NCI-H748 treated with DMSO at 0.1 percent for 48 hours (cell line): ENCODE data around the gene BDKRB2.

Experiments used
- DNase-seq: peaks from one replicate; lab custom pipeline; 2025; lab: John Stamatoyannopoulos, UW

Gene BDKRB2

DNA sequence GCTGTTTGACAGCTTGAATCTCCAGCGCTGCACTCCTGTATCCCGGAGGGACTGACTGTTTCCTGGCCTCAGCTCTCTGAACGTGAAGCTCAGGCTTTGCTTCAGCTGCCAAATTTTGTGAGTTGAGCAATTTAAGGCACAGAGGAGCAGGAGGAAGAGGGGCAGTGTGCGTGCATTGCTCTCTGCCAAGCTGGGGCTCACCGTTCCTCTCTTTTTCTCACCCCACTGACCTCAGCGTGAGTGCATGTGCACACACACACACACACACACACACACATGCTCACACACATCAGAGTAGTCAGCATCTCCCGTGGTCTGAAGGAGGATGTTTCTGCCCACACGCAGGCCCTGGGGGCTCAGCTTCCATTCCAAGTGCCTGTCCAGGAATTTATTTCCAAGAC is 27.8 kb upstream of the BDKRB2 start:
- no peak for DNase-seq

DNA sequence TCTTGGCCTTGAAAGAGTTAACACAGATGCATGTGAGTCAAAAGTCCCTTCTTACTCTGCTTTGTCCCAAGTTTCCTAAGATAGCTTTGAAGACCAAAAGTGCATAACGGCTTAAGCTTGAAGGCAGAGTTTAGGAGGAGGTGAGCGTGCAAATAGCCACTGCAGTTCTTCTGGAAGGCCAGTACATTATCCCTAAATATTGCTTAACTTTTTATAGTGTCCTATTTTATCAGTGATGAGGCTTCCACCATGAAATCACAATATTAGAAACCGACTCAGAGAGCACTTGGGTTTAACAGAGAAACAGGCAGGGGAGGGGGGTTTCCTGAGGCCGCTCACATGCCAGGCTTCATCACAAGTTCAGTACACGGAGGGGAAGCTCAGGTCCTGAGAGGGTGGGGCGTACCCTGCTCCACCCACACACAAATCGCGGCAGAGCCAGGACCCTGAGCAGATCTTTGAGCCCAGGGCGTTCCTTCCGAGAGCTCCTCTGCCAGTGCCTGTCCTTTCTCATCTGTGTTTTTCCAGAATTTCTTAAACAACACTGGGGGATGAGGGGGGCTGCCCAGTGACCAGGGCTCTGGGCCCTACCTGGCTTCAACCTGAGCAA is 26.8 kb upstream of the BDKRB2 start:
- no peak for DNase-seq

DNA sequence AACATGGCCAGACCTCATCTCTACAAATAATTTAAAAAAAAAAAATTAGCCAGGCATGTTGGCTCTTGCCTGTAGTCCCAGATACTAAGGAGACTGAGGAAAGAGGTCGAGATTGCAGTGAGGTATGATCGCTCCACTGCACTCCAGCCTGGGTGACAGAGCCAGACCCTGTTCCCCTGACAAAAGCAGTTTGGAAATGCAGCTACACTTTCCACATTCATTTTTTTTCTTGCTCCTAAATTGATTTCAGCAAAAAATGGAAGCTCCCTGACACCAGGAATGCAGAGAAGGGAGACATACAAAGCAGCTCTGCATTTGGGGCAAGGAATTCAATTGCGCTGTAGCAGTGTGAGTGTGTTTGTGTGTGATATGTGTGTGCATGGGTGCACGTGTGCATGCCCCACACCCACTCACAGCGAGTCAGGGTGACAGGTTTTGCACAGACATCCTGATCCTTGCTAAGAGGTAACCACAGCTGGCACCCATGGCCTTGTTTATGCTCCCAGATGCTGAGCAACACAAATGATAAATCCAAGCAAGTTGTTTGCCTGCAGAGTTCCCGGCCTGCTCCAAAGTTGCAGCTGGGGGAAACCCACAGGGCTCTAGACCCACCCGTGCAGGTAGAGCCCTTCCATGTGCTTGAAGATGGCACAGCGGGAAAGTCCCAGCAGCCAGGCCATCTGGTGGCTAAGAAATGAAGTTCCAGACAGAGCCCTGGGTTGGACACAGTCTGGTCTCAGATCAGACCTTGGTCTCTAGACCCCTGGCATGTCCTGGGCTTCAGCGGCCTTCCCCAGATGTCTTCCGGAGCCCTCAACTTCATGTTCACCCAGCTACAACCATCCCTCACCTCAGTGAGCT is 25.9 kb upstream of the BDKRB2 start:
- no peak for DNase-seq

DNA sequence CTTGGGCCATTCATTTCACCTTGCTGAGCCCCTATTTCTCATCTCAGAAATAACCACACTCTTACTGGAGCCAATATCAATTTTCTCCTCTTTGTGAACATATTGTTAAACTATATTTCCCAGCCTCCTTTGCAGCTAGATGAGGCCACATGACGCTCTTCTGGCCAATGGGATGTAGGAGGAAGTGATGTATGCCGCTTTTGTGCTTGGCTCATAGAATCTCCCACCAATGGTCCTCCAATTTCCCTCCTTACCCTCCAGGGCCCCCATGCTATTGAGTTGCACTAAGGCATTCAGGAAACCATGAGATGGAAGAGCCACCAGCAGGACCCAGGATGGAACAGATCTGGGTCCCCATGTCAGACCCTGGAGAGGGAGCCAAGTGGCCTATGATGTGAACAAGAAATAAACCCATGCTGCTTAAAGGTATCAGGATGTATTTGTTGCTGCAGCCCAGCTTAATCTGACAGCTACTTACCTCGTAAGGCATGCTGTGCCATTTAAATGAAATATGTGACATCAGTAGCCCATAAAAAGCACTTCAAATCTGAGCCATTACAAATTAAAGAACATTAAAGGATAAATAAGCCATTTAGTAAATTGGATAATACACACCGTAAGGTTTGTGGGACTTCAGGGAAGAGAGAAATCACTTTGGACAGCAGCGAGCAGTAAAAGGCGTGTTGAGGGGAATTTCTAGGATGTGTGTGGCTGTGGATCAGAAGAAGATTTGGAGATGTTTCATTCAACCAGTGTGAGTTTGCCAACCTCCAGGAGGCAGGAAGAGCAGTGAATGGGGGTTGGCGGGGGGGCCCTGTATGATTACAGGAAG is 24.4 kb upstream of the BDKRB2 start:
- DNase-seq, result no peak

DNA sequence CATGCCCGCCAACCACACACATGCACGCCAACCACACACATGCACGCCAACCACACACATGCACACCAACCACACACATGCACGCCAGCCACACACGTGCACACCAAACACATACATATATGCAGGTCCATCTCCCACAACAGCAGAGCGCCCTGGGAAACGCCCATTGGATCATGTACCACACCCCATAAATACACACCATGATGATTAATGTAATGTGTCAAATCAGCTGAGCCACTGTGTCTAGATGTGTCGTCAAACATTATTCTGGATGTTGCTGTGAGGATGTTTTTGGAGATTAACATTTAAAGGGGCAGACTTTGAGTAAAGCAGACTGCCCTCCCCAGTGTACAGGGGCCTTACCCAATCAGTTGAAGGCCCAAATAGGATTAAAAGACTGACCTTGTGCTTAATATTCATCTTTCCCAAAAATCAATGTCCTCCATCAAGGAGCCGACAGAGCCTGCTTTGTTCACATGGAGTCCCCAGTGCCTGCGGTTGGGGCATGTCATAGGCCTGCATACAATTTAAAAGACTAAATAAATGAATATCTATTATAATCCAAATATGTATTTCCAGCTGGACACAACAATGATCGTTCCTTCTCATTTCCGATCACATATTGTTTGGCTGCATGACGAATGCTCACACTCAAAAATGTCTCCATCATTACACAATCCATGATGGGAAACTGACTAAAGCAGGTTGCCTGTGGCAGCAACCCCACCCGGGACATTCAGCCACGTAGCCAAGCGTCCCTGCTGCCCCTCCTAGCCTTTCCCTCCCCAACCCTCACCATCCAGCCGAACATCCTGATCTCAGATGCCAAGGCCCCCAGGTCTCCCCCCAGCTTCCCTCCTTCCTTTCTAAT is 23.2 kb upstream of the BDKRB2 start:
- peak; percentile 63 for DNase-seq

DNA sequence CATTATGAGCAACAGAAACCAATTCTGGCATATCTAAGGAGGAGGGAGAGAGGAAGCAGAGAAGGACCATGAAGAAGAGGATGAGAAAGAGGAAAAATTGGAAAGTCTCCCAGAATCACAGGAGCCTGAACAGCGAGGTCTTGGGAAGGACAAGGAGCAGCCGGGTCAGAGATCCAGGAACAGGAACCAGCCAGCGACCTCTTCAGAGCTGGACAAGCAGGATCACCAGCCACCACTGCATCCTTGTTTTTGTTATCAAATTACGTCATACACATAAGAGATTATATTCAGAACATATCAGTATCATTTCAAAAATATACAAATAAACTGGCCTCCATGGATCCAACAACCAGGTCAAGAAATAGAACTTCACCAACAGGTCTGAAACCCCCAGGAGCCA is 22.1 kb upstream of the BDKRB2 start:
- DNase-seq, result no peak

DNA sequence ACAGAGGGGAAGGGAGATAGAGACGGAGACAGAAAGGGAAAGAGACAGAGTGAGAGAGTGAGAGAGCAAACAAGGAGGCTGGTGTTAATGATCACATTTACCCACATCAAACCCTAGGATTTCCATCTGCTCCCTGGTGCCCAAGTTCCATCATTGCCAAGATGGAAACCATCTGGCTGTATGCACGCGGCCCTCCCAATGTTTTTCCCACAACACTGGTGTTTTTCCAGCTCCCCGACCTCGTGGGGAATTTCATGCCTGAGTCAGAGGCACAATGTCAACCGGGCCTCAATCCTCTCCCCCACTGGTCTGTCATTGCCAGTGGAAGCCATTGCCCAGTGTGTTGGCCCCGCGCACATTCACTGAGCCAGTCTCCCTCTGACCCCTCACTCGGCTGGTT is 19.9 kb upstream of the BDKRB2 start:
- DNase-seq, result no peak

DNA sequence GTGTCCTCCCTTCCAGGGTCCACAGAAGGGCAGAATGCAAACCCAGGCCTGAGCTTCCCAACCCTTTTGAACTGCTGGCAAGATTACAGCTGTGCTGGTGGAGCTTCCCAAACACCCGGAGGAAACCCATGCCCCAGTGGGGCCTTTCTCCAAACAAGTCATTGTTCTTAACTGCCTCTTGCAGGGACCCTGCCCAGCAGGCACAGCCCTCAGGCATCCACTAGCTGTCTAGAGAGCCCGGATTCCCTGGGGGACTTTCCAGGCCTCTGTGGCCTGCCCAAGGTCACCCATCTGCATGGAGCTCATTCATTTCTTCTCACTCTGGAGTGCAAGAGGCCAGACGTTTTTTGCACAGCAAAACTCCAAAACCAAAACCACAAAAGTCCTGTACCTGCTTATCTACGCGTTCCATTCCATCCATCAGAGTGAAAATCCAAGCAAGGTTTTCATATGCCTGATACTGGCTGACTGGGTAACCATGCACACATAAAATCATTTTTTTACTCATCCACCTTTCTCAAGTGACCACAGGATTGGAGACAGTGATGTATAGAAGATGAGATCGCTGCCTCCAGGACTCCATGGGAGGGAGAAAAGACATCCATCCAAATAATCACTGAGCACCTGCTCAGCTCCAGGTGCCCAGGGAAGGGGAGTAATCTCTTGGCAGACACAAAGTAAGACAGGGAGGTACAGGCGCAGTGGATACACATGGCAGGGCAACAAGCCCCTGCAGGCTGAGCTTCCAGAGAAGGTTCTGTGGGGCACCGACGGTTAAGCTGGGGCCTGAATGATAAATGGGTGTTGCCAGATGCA is 17.2 kb upstream of the BDKRB2 start:
- DNase-seq, result no peak

DNA sequence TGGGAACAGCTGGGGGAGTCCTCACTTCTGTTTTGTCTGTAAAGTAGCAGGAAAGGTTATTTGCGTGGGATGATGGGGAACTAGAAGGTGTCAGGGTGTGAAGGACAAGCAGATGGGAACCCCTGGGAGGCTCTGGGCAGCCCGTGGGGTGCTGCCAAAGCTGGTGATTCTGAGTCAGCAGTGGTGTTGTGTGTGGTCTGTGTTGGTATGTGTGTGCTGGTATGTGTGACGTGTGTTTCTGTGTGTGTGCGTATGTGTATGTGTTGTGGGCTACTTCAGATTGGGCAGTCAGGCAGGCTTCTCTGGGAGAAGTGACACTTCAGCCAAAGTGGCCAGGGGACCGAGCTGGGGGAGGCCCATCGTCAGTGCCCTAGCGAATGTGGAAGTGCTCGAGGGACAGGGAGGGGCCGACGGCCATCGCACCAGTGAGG is 15.3 kb upstream of the BDKRB2 start:
- DNase-seq, result no peak

DNA sequence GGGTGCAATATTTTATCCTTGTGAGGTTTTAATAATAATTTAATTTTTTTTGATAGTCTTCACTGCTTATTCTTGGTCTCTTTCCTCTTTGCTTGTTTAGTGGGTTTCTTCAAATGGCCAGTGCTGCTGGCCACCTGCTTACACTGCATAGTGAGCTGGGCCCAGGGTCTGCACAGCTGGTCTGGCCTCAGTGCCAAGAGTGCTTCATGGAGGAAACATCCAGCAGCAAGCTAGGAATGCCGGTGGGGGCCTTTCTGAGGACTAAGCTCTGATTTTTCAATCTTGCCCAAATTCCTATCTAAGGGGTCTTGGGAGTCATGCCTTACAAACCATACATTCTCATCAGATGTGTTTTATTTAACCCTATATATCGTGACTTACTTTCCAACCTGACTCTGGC is 13.3 kb upstream of the BDKRB2 start:
- DNase-seq, result no peak

DNA sequence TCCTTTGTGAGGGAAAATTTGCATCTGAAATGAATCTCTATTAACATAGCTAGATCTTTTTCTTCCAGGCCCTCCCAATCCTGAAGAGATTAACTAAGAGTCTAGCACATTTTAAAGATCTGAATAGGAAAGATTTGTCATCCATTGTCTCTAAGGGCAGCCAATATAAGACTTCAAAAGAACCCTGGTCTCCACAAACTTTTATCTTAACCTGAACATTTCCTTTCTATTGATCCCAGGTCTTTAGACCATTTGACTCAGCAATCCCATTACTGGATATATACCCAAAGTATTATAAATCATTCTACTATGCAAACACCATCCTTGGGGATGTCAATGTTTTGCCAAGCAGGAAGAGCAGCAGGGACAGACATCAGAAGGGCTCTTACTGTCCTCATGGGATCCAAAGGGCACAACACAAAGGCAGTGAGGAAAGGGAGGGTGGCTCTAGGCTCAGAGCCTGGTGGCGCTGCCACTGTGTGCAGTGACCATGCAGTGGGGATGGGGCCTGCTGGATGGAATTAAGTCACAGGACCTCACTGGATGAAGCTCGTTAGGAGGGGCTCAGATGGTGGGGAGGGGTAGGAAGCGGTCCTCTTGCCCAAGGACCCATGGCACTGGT is 12.7 kb upstream of the BDKRB2 start:
- DNase-seq, result no peak

DNA sequence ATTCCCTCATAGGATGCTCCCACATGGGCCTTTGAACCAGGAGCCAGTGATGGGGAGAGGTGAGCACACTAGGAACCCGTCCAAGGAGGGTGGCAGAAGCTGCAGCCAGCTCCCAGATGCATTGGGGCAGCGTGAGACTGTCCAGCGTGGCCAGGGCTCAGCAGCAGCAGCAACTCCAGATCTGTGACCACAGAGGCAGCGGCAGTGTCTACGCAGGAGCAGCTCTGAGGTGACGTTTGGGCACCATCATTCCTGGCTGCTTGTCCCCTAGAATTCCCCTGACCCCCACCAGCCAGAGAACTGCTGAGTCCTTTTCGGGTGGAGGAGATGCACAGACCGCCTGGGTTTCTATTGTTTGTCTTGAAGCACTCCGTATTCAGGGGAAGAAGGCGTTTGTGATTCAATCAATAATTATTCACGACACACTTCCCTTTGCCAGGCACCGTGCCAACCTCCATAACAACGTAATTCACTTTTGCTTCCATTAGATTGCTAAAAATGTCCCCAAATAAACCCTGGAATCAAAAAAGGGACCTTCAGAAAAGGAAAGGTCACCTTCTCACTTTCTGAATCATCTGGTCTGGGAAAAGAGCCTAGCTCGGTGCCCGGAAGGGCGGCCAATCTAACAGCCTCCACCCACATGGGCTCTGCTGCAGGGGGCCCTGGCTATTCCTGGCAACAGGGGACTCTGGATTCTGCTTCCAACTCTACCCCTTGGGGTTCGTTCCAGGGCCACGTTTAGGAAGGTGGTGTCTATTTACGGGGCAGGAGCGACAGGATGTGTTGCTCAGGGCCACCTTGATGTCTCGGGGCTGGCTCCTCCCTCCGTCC is 11.4 kb upstream of the BDKRB2 start:
- DNase-seq, result no peak

DNA sequence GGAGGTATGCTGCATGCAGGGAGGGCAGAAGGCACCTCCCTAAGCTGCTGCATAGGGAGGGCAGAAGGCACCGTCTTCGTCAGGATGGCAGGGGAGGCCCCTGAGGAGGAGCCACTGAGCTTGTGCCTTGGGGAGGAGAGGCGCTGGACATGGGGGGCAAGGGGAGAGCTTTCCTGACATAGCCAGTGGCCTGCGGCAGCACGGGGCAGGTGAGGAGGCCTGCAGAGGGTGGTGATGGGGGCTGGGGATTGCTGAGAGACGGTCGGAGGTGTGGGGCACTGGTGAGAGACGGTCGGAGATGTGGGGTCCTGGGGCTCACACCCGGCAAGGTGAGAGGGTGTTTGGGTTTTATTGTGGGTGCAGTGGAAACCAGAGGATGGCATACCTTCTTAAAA is 10.4 kb upstream of the BDKRB2 start:
- DNase-seq, result no peak

DNA sequence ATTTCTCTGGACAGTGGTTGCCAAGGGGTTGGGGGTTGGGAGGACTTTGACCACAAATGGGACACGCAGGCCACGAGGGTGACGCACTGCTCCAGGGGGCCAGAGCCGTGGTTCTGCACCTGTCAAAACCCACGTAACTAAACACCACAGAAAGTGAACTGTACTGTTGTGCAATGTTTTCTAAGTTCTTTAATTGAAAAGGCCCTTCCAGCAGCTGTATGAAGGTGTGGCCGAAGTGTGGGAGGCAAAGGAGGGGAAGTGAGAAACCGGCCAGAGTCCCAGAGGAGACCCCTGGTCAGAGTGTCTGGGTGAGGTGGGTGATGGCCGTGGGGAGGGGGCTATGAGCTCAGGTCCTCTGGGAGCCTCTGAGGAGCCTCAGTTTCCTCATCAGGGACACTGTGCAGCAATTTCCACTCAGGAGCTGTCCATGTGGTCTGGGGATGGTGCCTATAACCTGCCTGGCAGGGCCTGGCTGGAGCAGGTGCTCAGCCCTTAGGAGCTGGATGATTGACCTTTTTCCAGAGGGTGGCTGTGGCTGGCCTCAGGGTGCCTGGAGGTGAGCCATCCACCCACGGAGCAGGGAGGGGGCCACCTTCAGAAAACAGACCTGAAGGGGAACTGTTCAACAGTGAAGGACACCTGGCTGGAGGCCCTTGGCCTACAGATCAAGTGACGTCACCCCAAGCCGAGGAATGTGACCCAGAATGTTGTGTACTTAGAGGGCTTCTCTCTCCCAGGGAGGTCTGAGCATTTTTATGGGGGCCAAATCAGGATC is 9.8 kb upstream of the BDKRB2 start:
- no peak for DNase-seq

DNA sequence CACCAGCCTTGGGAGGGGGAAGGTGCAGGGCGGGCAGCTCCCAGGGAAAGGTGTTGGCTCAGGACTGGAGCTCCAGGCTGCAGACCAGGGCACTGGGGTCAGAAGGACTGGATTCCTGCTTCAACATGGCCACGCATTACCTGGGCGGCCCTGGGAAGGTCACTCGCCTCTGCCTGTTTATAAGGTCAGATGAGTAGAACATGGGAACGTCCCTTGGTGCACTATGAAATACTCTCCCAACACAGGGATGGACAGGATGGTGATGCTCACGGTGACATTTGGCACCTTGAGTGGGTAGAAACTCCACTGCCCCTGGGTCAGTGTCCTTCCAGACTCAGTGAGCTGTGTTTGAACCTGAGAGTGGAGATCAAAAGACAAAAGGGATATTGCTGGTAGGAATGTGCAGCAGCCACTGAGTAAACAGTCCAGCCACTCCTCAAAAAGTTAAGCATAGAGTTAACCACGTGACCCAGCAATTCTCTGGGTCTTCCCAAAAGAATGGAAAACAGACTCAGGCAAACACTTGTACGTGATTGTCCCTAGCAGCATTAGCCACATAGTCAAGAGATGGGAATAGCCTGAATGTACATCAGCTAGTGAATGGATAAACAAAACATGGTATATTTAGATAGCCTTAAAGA is 9.1 kb upstream of the BDKRB2 start:
- peak; percentile 14 for DNase-seq

DNA sequence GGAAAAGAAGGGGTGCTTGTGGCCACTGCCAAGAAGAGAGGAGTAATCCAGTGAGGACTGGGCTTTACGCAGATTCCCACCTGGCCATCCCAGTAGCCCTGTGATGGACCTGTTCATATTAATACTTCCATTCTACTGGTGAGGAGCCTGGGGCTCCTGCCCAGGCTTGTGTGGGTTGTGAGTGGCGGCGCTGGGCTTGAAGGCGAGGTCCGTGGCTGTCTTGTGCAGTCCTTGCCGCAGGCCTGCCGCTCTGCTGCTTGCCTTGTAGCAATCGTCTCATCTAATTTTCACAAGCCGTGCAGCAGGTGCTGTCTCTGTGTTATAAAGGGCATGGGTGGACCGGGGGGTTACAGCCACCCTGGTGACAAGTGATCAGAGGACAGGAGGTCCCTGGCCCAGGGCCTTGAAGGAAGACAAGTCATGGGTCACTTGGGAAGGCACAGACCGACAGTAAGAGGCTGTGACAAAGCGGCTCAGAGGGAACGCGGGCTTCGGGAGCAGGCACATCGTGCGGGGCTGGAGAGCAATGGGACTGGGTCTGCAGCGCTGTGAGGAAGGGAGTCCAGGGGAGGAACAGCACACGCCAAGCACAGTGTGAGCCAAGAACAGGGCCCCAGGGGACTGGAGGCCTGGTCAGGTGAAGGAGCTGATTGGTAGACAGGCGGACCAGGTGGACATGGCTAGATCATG is 7.3 kb upstream of the BDKRB2 start:
- no peak for DNase-seq

DNA sequence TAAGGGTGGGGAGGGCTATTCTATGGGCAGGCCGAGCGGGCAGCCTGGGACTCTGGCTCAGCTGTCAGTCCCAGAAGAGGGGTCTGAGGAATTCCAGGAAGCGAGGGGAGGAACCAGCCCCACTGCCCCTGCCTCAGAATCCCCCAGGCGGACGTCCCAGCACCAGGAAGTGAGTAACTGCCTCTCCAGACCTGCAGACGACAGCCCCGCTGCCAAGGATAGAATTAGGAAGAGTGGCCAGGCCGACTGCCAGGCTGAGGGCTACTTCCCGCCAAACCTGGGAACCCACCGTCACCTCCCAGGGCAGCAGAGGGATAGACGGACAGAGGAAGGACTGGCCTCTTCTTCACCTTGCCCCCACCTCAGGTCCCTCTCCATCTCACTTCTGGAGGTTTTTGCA is 6.7 kb upstream of the BDKRB2 start:
- DNase-seq, result no peak
